Measurements from ENCODE around the gene IL25.

GRCh38 chr14:23353433-23353780 lies 19.2 kb upstream of the IL25 start:
- TF ChIP-seq CTCF (IDR thresholded peaks at IDR 0.05 in 4 of 5, conservative IDR thresholded peaks at IDR 0.05 in 1 of 5) (no peak), POLR2A (IDR thresholded peaks at IDR 0.05) (no peak)

Measured in gastrocnemius medialis (tissue), 4 donors.